ENCODE results near the gene RCOR3.
"Not testable (repeated sequence)": the region's sequence is repeated elsewhere in the genome, so short reads cannot be mapped to it uniquely, and the experiment has no call there.

Gene RCOR3

DNA sequence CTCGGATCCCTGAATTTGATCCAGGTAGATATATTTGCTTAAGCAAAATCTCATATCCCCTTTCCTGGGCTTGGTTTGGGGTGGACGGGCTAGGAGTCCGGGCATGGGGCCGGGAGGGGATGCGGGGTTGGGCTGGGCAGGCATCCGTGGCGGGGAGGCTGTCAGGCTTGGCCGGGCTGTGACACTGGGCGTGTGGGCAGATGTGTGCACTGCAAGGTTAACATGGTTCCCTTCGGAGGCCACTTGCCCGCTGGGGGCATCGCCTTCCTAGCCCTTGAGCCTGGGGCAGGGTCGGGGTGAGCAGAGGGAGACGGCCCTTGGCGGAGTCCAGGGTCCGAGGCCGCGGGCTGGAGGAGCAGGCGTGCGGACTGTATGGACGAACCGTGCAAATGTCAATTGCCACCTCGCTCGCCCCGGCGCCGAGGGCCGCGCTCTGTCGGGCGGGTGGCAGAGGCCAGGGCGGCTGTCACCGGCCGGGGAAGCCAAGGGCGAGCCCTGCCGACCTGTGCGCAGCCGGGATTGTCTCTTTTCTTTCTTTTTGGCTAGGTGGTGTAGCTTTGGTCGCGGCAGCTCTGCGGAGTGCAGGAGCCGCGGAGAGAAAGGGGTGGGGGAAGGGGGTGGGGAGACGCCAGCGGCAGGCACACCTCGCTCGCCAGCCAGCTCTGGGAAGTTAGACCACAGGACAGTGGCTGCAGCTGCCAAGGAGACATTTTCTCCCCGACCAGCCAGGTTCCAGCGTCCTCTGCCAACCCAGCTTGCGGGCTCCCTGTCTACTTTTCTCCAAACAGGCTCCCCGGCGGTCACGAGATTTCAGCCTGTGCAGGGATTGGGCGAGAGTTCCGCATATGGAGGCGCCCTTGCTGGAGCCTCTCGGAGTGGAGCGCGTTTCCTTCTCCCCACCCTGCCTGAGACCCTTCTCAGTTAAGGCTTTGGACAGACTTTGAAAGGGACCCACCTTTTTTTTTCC is 1.3 kb downstream of the RCOR3 start:
- DNase-seq, result peak; percentile 65 to 81

DNA sequence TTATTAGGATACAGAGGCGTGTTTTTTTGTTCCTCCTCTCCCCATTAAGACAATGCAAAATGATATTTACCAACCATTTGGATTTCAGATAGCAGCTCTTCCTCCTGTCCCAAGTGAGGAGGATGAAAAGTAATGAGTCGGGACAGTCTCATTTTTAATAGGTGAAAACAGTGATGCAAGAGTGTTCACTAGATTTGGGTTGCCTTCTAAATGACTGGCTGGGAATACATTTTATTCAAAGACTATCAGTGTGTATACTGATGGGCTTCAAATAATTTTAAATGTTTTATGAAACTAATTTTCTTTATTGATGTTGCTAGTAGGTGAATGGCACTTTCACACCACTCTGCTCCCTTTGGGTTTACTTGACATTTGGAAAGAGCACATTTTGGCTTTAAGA is 2.1 kb downstream of the RCOR3 start:
- DNase-seq, result no peak

DNA sequence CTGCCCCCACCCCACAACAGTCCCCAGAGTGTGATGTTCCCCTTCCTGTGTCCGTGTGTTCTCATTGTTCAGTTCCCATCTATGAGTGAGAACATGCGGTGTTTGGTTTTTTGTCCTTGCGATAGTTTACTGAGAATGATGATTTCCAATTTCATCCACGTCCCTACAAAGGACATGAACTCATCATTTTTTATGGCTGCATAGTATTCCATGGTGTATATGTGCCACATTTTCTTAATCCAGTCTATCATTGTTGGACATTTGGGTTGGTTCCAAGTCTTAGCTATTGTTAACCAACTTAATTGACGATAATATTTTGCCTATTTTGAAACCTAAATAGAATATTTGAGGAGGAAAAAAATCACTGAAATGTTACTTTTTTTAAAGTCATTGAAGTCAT is 3.9 kb downstream of the RCOR3 start:
- not testable (repeated sequence) for DNase-seq

DNA sequence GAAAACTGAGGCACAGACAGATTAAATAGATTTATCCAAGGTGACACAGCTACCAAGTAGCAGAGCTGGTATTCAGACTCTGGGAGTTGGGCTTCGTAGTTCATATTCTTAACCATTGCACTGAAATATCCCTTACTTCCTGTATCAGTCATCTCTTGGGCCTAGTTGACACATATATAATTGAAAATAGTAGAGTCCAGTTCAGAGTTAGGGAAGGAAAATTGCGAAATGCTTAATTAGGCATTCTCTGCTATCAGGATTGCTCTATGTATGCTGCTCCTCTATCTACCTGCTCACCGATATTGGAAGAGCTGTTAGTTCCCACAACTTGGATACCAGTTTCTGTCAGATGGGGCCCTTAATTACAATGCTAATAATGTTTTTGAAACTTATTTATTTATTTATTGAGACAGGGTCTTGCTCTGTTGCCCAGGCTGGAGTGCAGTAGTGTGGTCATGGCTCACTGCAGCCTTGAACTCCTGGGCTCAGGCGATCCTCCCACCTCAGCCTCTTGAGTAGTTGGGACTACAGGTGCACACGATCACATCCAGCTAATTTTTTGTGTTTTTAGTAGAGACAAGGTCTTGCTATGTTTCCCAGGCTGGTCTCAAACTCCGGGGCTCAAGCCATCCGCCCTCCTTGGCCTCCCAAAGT is 8.2 kb downstream of the RCOR3 start:
- no peak for DNase-seq

DNA sequence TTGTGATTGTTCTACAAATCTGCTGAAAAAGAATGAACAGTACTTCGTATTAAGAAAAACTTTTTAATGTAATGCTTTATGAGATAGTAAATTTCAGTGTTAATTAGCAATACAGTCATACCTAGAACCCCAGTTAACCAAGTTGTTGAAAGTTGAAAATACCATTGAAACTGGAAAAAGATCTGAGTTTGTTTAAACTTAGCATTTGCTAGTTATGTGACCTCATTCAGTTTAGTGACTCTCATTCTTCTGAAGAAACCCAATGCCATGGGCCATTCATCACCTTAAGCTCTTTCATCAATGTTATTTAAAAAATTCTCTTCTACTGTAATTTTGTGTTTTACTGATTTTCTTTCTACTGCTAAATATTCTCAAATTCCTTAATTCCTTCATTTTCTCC is 20.2 kb downstream of the RCOR3 start:
- DNase-seq, result no peak

DNA sequence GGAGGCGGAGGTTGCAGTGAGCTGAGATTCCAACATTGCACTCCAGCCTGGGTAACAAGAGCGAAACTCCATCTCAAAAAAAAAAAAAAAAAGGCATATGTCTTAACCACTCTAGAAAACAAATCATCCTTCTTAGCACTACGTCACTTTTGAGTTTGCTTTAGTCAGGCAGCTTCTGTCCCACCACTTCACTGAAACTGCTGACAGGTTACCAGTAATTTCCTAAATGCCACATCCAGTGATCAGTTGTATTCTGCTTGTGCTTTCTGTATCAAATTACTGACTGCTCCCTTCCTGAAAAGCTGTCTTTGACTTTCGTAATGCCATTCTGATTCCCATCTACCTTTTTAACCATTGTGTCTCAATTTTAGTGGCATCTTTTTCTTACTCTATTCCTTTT is 21.7 kb downstream of the RCOR3 start:
- no peak for DNase-seq

DNA sequence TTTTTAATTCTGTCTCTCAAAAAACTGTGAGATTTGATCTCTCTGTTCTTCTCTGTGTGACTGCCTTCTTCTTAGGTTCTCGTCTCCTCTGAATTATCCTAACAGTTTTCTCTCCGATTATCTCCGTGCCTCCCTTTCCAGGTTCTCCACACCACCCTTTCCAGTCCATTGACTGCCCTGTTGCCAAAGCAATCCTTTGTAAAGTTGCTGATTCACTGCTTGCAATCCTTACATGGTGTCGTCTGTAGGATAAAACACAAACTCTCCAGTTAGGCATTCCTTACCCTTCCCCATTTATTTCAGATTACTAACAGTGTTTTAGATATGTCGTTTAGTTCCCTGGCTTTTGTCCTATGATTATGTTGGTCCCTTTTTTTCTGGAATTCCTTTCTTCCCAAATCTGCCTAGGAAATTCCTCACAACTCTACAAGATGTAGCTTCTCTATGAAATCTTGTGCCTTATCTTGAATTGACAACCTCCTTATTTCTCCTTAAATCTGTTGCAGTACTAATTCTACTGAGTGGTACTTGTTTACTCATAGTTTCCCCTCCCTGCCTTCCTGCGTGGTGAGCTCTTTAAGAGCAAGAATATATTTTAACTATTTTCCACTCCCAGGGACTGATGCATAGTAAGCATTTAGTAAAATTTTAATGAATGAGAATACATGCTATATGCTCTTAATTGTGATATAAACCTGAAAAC is 22.3 kb downstream of the RCOR3 start:
- no peak for DNase-seq

DNA sequence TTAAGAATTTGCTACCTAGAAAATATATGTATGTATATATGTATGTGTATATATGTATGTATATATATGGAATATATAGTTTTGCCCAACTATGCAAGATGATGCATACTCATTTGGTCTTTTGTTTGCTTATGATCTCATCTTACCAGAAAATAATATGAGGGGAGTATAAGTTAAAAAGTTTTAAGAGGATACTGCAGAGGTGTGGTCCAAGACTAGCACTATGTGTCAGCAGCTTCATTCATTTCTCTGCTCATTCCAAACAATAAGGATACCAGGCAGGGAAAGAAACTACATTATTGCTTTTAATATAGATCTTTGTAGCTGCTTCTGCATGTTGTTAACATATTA is 22.8 kb downstream of the RCOR3 start:
- DNase-seq, result no peak

DNA sequence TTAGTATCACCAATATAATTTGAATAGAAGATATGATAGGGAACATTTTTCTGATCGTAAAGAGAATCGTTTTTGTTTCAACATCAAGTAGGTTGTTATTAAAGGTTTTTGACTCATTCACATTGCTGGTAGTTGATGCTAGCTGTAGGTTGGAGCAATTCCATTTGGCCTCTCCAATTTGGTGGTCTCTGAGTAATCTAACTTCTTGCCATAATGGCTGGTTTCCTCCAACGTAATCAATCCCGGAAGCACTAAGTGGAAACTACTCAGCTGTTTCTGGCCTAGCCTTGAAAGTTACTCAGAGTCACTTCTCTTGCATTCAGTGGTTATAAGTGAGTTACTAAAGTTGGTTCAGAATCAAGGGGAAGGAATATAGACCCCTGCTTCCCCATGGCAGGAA is 26.0 kb downstream of the RCOR3 start:
- no peak for DNase-seq

DNA sequence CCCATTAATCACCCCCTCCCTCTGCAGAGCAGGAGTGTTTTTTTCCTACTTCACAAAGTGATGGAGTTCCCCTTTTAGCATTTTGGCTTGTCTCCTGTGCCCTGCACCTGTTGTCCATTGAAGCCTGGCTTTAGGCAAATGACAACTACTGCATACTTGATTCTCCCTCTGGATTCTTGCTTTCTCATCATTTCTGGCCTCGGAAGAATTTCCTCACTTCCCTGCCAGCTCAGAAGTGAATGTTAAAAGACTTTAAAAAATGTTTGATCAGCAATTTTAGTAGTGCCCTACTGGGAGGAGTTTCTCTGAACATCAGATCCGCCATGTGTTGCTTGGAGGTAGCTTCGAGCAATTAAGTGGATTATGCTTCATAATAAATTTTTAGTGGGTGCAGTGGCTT is 28.1 kb downstream of the RCOR3 start:
- no peak for DNase-seq

DNA sequence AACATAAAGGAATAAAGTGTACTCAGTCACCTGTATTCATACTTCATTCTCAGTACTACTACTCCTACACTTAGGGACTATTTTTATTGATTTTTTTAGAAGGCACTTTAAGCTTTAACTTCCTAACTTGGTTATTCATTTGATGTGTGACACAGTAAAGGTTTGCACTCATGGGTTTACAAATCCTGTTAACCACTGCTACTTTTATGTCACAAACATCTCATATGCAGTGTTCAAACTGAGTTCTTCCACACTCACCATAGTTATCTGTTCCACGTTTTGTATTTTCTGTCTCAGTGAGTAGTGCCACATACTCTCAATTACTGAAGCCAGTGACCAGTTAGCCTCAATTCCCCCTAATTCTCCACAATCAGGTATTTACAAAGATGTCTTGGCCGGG is 33.2 kb downstream of the RCOR3 start:
- no peak for DNase-seq

DNA sequence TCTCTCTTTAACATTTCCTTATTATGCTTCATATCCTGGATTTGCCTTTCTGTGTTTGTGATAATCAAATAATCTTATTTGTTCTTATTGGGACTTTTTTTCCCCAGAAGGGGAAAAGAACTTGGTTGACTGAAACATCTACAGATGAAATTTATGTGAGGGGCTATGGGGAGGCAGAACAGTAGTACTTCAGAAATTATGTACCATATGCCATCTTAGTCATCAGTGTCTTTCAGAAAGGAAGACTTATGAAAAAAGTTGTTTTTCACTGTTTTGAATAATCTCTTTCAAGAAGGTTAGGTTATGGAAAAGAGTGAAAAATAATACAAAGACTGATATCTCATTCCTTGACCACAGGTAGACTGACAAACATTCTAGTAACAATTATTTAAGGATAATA is 37.2 kb downstream of the RCOR3 start:
- DNase-seq, result no peak

DNA sequence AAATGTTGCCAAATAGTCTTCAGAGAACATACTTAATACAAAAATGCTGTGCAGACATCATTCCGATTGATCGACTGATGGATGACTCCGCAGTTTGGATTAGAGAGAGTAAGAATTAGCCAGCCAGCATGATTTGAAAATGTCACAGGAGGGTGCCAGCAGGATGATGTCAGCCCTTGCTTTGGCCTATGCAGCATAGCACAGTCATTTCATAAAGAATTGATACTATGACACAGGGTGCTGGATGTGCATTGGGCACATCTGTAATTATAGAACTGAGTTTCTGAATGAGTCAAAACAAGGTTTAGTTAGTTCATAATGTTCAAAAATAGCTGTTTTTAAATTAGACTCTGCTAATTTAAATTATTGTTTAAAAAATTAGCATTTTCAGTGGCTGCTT is 45.9 kb downstream of the RCOR3 start:
- no peak for DNase-seq

DNA sequence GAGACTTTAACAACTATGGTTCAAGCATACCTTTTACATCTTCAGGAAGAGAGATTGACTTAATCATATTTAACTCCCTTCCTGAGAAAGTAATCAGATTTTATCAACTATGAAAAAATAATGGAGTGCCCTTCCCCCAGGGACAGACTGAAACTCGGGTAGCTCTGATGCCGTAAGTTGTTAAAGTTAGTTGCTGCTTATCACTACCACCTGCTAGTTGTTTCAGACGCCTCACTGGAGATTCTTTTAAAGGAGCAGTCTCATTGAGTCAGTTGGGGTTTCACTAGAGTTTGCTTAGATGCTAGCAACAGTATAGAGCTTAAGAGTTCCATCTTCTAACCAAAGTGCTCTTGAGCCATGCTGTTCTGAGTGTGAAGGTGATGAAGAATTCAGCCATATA is 50.5 kb downstream of the RCOR3 start:
- DNase-seq, result no peak

DNA sequence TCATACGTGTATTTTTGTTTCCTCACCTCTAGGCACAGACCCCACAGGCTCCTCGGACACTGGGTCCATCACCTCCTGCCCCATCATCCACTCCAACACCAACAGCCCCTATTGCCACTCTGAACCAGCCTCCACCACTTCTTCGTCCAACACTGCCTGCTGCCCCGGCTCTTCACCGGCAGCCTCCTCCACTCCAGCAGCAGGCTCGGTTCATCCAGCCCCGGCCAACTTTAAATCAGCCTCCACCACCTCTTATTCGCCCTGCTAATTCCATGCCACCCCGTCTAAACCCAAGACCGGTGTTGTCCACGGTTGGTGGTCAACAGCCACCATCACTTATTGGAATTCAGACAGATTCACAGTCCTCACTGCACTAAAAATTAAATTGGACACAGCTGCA is 54.2 kb downstream of the RCOR3 start:
- DNase-seq, result no peak

DNA sequence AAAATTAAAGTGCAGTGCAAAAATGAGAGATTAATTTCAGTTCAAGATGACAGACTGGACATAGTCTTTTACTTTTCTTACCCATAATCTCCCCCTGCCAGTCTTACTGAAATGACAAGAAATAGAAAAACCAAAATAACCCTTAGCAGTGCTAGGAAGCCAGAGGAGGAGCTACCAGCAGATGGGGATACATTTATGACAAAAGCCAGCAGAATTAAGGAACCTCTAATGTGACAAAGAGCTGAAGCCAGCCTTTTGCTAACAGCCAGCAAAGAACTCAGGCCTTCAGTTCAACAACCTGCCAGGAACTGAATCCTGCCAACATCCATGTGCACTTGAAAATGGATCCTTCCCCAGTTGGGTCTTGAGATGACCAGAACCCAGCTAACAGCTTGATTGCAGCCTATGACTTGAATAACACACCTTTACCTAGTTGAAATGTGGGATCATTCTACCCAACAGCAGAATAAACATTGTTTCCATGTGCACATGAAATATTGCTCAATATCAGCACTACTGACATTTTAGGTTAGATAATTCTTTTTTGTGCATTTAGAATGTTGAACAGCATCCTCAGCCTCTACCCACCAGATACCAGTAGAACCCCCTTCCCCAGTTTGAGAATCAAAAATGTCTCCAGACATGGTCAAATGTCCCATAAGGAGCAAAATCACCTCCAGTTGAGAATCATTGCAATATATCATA is 59.6 kb downstream of the RCOR3 start:
- DNase-seq, result no peak

DNA sequence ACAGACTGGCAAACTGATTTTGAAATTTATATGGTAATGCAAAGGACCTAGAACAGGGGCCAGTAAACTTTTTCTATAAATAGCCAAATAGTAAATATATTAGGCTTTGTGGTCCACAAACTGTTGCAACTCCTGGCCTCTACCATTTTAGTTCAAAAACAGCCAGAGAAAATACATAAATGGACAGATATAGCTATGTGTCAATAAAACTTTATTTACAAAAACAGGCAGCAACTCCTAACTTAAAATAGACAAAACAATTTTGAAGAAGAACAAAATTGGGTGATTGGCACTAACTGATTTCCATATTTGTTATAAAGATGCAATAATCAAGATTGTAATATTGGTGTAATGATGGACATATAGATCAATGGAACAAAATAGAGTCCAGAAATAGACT is 60.7 kb downstream of the RCOR3 start:
- DNase-seq, result no peak

DNA sequence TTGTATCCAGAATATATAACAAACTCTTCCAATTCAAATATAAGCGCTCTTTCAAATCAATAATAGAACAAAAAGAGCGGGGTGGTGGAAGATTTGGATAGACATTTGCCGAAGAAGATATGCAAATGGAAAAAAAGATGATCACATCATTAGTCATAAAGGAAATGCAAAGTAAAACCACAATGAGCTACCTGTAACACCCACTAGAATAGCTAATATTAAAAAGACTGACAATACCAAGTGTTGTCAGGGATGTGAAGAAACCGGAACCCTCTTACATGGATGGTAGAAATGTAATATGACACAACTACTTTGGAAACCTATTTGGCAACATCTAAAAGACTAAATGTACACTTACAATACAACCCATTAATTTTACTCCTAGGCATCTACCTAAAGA is 61.8 kb downstream of the RCOR3 start:
- DNase-seq, result peak; percentile 48 to 60

DNA sequence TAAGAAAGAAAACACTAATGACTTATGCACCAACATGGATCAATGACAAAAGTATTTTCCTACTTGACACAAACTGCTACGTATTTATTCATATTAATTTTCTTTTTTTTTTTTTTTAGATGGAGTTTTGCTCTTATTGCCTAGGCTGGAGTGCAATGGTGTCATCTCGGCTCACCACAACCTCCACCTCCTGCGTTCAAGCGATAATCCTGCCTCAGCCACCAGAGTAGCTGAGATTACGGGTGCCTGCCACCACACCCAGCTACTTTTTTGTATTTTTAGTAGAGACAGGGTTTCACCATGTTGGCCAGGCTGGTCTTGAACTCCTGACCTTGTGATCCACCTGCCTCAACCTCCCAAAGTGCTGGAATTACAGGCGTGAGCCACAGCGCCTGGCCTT is 62.5 kb downstream of the RCOR3 start:
- not testable (repeated sequence) for DNase-seq

DNA sequence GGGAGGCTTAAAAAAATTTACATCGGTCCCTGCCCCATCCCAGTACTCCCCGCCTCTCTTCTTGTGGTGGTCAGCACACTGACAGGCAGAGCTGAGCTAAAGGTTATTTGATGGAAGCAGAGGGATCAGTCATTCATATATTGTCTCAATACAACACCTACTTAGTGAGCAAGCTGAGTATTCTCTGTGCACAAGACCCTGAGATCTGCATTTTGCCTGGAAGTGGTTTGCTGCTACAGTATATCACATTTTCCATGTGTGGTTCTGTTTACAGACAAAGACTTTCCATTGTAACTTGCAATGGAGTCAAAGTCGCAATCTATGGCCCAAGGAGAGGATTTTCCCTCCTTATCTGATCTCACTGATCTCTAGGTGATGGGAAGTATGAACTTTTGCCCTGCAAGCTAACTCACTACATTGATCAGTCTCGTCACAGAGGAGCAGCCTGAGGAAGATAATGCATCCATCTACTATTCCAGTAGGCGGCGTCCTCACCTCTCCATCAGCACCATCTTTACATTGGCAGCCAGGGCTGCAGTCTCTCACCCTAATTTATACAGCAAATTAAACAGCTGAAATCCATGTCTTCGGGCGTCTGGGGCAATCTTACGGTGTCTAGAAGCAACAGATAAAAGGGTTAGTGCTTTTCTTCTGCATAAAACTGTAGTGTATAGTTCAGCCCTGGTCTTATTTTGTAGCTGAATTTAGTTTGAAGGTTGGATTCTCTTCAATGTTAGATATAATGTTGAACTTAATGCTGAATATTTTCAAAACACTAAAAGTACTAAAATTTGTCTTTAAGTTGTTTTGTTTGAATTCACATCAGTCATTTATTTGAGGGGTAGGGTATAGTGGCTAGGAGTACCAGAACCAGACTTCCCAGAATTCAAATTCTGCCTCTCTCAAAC is 64.2 kb downstream of the RCOR3 start:
- DNase-seq, result peak; percentile 8 to 80

DNA sequence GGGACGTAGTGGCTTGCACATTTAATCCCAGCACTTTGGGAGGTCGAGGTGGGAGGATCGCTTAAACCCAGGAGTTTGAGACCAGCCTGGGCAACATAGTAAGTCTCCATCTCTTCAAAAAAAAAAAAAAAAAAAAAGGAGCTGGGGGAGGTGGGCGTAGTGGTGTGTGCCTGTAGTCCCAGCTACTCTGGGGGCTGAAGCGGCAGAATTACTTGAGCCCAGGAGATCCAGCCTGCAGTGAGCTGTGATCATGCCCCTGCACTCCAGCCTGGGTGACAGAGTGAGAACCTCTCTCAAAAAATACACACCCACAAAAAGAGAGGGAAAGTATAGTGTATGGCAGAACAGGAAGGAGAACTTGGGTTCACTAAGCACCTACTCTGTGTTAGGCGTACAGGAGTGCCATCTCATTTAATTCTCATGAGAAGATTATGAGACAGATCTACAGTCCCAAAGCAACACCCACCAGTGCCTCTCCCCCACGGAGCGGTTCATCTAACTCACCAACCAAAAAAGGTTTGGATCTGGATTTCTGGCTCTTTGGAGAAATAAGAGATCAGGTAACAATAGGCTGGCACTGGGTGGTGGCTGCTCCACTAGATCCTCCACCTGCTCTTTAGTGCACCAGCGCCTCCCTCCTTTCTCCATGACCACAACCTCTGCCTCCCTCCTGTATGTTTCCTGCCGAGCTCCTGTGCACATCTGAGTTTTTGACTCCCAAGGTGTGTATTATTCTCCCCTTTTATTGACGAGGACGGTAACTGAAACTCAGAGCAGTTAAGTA is 66.0 kb downstream of the RCOR3 start:
- DNase-seq, result peak in 1 of 2 experiments; percentile 20

Measured in NCI-H526 (cell line).